GM21529 (cell line): ENCODE results near the gene CNGB1.

Experiments
- ATAC-seq: cut with Tn5 transposase; IDR thresholded peaks from one replicate; pipeline ENCODE4 v1.9.1; 2021; ENCODE audit not compliant: unreplicated experiment

The CNGB1 gene

GRCh38 chr16:57977418-57978069 is 6.6 kb upstream of the CNGB1 start:
- ATAC-seq, result no peak

GRCh38 chr16:57976331-57976796 is 5.4 kb upstream of the CNGB1 start:
- no peak for ATAC-seq

DNA sequence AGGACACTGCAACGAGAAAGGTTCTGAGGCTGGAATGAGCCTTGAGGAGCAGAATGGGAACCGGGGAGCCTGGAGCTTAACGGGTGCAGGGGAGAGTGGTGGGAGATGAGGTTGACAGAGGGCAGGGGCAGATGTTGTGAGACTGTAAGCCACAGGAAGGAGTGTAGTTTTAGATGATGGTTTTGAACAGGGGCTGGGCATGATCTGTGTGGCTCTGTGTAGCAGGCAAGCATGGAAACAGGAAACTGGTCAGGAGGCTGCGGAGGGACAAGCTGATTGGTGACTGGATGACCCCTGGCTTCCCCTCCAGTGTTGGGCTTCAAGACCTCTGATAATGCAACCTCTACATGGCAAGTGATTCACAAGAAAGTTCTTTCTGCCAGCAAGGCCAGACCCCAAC is 1.4 kb upstream of the CNGB1 start:
- ATAC-seq, result no peak

GRCh38 chr16:57971848-57972247 is 920 bp upstream of the CNGB1 start:
- no peak for ATAC-seq

DNA sequence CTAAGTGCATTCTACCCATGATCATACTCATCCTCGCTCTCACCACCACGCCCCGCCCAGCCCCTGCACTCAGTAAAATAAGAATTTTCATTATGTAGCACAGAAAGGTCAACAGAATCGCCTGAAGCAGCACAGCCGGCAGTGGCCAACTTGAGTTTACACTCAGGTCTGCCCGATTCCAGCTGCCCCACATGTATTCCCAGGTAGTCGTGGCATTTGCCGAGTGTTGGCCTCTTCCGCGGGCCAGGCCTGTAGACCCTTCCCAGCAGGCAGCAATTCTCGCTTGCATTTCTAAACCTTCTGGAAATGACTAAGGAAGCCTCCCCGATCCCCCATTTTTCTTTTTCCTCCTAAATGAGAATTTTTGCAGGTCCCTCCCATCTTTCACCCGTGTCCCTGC is 609 bp downstream of the CNGB1 start:
- no peak for ATAC-seq

DNA sequence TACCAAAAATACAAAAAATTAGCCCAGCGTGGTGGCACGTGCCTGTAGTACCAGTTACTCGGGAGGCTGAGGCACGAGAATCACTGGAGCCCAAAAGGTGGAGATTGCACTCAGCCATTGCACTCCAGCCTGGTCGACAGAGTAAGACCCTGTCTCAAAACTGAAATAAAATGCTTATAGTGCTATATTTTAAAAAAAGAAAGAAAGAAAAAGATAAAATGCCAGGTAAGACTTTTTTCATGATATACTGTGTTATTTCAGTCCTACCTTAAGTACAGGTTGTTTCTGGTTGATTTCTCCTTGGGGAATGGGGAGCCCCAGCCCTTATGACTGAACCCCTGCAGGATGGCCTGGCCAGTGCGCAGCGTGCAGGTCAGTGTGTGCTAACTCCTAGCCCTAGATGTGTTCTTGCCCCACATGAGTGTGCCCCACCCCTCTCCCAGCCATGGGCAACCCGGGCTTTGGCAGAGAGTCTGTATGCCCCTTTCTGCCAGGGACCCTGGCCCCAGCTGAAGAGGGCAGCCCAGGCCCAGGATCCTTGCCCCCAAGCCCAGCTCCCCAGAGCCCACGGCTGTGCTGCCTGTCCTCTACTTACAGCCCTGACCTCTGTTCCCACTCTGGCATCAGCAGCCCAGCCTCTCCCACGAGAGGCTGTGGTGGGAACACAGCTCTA is 1.3 kb downstream of the CNGB1 start:
- ATAC-seq, result no peak

DNA sequence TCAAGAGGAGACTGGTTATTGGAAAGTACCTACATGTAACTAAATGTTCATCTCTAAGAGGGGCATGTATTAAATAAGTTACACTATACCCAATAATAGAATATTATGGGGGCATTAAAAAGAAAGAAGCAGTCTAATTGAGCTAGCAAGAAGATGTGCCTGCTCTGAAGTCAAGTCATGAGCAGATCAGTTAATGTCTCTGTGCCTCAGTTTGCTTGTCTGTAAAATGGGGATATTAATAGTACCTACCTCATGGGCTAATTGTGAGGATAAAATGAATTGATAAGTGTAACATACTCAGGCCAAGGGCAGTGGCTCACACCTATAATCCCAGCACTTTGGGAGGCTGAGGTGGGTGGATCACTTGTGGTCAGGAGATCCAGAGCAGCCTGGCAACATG is 3.0 kb downstream of the CNGB1 start:
- no peak for ATAC-seq

DNA sequence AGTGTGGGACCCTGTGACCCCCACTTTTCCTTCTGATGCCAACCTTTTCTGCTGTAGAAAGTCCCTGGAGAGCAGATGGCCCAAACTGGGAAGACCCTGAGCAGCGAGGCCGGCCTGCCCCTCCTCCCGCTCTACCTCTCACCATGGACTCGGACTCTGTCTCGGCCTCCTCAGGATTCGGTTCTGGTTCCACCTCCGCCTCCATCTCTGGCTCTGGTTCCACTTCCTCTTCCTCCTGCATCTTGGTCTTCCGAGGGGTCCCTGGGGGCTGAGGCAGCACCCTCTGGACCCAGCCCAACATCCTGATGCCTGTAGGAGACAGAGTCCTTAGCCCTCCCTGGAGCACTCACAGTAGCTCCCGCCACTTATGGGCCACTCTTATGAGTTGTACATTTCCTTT is 3.9 kb downstream of the CNGB1 start:
- no peak for ATAC-seq

GRCh38 chr16:57966204-57966771 is 4.6 kb downstream of the CNGB1 start:
- ATAC-seq, result no peak

- ATAC-seq, result no peak
These were observed 6.7 kb downstream of the CNGB1 start for GRCh38 chr16:57964157-57964700.

GRCh38 chr16:57962756-57963155 is 8.2 kb downstream of the CNGB1 start:
- no peak for ATAC-seq

GRCh38 chr16:57962046-57962445 is 8.9 kb downstream of the CNGB1 start:
- no peak for ATAC-seq

- ATAC-seq, result no peak
These were observed 9.4 kb downstream of the CNGB1 start for GRCh38 chr16:57961538-57961937.

- ATAC-seq, result no peak
These were observed 10.0 kb downstream of the CNGB1 start for GRCh38 chr16:57960826-57961472.

- no peak for ATAC-seq
These were observed 10.6 kb downstream of the CNGB1 start for GRCh38 chr16:57960310-57960709.

DNA sequence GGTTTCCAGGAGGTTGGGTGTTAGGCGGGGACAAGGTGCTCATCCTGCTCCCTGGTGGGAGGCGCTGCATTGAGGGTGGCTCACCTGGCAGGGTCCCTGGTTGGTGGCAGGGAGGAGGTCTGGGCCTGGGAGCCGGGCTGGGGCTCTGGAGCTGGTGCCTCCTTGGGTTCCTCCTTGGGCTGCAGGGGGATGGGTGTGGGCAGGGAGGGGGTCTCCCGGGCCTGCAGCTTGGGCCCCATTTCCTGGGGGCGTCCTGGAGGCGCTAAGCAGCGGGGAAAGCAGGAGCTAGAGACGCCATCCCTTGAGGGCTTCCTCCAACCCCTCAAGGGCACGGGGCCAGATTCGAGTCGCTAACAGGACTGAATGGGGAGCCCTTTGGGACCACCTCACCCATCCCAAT is 11.1 kb downstream of the CNGB1 start:
- ATAC-seq, result no peak

- no peak for ATAC-seq
These were observed 11.8 kb downstream of the CNGB1 start for GRCh38 chr16:57959121-57959520.

- no peak for ATAC-seq
These were observed 12.4 kb downstream of the CNGB1 start for GRCh38 chr16:57958544-57958943.

GRCh38 chr16:57957673-57958392 is 13.1 kb downstream of the CNGB1 start:
- no peak for ATAC-seq

DNA sequence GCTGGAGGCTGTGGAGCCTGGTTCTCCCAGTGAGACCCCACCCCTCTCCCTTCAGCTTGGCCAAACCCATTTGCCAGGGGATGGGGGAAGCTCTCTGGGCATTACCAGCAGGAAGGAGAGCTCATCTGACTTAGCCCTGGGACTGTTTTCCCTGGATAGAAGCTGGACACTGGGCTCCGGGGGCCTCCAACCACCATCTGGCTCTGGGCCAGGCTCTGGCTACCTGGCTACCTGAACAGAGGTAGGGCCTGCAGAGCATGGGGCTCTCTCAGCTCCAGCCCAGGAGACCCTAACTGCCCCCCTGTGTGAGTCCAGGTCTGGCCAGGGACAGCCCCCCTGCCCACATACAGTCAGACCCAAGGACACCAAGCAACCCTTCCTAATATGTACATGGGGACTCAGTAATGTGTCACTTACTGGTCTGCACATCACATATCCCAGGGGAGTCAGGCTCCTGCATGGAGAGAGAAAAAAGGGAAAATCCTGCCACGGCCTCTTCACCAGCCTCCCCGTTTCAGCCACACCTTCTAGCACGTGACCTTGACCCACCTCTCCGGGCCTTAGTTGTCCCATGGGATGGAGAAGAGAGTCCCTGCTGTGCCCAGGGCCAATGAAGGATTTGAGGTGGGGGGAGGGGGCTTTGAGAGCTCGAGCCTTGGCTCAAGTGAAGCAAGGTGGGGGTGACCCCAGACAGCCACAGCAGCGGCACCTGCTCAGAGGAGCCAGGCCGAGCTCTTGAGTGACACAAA is 13.8 kb downstream of the CNGB1 start:
- ATAC-seq, result no peak
